Transverse colon (tissue), 4 donors: ENCODE data around the gene SETMAR. TPM values are rescaled to one million over a fixed set of nuclear protein-coding genes. Genes with fewer than 3 reads are reported as not detected.
"Not testable (repeated sequence)": the region's sequence is repeated elsewhere in the genome, so short reads cannot be mapped to it uniquely, and the experiment has no call there.

ENCODE experiments used
- DNase-seq: peaks from one replicate; pipeline ENCODE4 v3.0.0-alpha.2; 2019
- H3K27ac ChIP-seq, 4 donors: fragments of 200-600 bp; sonication (generic); 2 replicates each; pipeline ENCODE4 v1.5.1; 2016 to 2018; ENCODE audit warnings: inconsistent platforms in 4 of 4
- H3K27me3 ChIP-seq: fragments of 200-600 bp; sonication (generic); 2 replicates; pipeline ENCODE4 v1.5.1; 2017; ENCODE audit warnings: inconsistent platforms
- H3K36me3 ChIP-seq, 4 donors: fragments of 200-600 bp; sonication (generic); 2 replicates each; pipeline ENCODE4 v1.5.1; 2017 to 2019; ENCODE audit warnings: inconsistent platforms in 4 of 4
- H3K4me1 ChIP-seq, 4 donors: fragments of 200-600 bp; sonication (generic); 2 replicates each; pipeline ENCODE4 v1.5.1; 2017 to 2020; ENCODE audit warnings: inconsistent platforms in 4 of 4
- H3K4me3 ChIP-seq, 4 donors: fragments of 200-600 bp; sonication (generic); 1 replicate in 1 of 4; 2 replicates in 3 of 4; pipeline versions ENCODE4 v1.5.1 to v1.6.1; 2017 to 2019; ENCODE audit warnings: inconsistent platforms in 4 of 4
- H3K9me3 ChIP-seq, 2 donors: fragments of 200-600 bp; sonication (generic); 2 replicates each; pipeline ENCODE4 v1.5.1; 2017 to 2019; ENCODE audit warnings: inconsistent platforms in 2 of 2
- EP300 ChIP-seq: sonication (generic); formaldehyde crosslinking; IDR thresholded peaks from one replicate; pipeline ENCODE4 v1.6.1; 2017; ENCODE audit warnings: antibody characterized with exemption, low read depth
- POLR2A ChIP-seq: fragments of 450-650 bp; IDR thresholded peaks from one replicate; pipeline ENCODE4 v1.6.1; 2016; ENCODE audit warnings: antibody characterized with exemption, mild to moderate bottlenecking, moderate library complexity
- POLR2AphosphoS5 ChIP-seq, 3 donors: sonication (generic); formaldehyde crosslinking; IDR thresholded peaks; one replicate each; pipeline ENCODE4 v1.6.1; 2016; ENCODE audit warnings: antibody characterized with exemption in 3 of 3
- WGBS, 2 donors: methylation state at CpG; one replicate each; pipeline ENCODE4 v1.1.5; 2018; ENCODE audit warnings: low coverage in 1 of 2; 5-methylcytosine and 5-hydroxymethylcytosine counted together
- in situ Hi-C, 4 donors: fragments of 200-750 bp; cut with MboI; loops; one replicate each; pipeline versions ENCODE4 v1.15.0 to v1.15.1; 2017; ENCODE audit warnings: low sequenced_read_pairs in 3 of 4, low pct_ligation_motif_present in 1 of 4, low pct_unique_long_range_greater_than_20kb in 1 of 4
- intact Hi-C: fragments of 100-400 bp; cut with DNase I; formaldehyde crosslinking; loops from one replicate; pipeline ENCODE4 v1.15.1; 2023; ENCODE audit warnings: low total_unique reads
- total RNA-seq, 4 donors: library from RNA; depleted of rRNA; stranded (reverse); fragments of >200 nt; gene quantifications; one replicate each; pipeline ENCODE4 v1.1.0, GENCODE V29; 2016
- TF ChIP-seq, protein P1 (sequence below), 5 experiments: fragments of 200-600 bp in 3 of 5; fragments of 450-650 bp in 2 of 5; sonication (generic) in 3 of 5; IDR thresholded peaks; 1 replicate in 2 of 5; 2 replicates in 3 of 5; pipeline ENCODE4 v1.5.1; 2016 to 2017; ENCODE audit warnings: antibody characterized with exemption in 5 of 5, inconsistent platforms in 3 of 5, mild to moderate bottlenecking in 2 of 5, moderate library complexity in 1 of 5

The SETMAR gene
- total RNA-seq, 4 donors from 2014 or later = 12.0 to 30.7 (median 15.9) TPM

DNA sequence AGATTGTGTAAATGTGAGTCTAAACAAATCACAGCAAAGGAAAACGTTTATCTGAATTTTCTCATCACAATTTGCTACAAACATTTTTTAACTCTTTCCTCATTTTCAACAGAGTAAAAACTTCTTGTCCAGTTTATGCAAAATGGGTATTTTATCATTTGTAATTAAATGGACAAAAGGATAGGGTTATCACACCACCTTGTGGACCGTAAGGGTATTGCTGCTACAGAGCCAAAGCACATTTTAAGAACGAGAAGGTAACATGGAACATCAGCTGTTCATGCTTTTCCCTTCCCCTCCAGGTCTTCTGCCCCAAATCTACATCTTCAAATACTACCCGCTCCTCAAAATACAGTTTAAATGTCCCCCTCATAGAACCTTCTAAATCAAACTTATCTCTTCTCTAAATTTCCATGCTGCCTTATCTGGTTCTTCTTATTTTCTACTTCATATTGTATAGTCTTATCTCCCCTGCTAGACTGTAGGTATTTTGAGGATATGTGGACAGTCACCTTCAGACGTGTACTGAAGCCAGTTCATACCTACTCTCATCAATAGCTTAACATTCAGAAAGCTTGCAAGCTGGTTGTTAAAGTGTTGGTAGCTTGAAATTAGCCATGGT lies 12.8 kb upstream of the SETMAR start:
- in situ Hi-C loops = loop anchor here in 3 of 4 donors (10.0 kb wide), 2 partner anchors 1086 to 1096 kb away; no protein-coding TSS in a partner anchor

DNA sequence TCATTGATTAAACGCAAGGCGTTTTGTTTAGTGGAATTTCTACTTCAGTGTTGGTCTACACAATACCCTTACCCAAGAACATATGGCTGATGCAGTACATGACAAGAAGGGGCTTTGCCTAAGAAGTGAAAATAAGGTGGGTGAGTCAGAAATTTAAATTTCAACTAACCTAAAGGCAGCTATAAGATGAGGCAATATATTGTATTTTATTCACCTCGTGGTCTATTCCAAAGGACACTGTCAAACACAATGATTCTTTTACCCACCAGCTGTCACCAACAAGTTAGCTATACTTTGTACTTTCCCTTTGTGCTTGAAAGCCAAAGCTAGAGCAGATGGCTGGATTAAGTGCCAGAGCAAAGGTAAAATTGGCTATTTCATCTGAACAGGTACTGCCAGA lies 10.9 kb upstream of the SETMAR start:
- H3K4me3 ChIP-seq = no peak overlapping the region
- in situ Hi-C loops (loop anchor here in 3 of 4 donors (10.0 kb wide), 2 partner anchors 1088 to 1098 kb away; no protein-coding TSS in a partner anchor), intact Hi-C loops (loop anchor here (5.0 kb wide), 1 partner anchor 1090 kb away; no protein-coding TSS in a partner anchor)
- H3K9me3 ChIP-seq = no peaks in the 10 kb centered on the region
- no peaks in the 10 kb centered on the region for H3K4me1 ChIP-seq
- H3K36me3 ChIP-seq = no peaks in the 10 kb centered on the region
- no peak for TF ChIP-seq POLR2A
- no peak for TF ChIP-seq POLR2AphosphoS5 (IDR thresholded peaks at IDR 0.05)
- TF ChIP-seq, protein P1, sequence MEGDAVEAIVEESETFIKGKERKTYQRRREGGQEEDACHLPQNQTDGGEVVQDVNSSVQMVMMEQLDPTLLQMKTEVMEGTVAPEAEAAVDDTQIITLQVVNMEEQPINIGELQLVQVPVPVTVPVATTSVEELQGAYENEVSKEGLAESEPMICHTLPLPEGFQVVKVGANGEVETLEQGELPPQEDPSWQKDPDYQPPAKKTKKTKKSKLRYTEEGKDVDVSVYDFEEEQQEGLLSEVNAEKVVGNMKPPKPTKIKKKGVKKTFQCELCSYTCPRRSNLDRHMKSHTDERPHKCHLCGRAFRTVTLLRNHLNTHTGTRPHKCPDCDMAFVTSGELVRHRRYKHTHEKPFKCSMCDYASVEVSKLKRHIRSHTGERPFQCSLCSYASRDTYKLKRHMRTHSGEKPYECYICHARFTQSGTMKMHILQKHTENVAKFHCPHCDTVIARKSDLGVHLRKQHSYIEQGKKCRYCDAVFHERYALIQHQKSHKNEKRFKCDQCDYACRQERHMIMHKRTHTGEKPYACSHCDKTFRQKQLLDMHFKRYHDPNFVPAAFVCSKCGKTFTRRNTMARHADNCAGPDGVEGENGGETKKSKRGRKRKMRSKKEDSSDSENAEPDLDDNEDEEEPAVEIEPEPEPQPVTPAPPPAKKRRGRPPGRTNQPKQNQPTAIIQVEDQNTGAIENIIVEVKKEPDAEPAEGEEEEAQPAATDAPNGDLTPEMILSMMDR (IDR thresholded peaks at IDR 0.05) = no peak
- no peak for TF ChIP-seq EP300
- no peaks in the 10 kb centered on the region for H3K27me3 ChIP-seq
- whole genome bisulfite sequencing, 2 donors = 61 to 63% methylated on average over 3 of the region's 3 CpGs
- no peak overlapping the region for H3K27ac ChIP-seq
- DNase-seq = no peak

More for the DNA sequence above, 12.8 kb upstream of the SETMAR start:
- no peaks in the 10 kb centered on the region for H3K4me1 ChIP-seq
- H3K36me3 ChIP-seq = no peaks in the 10 kb centered on the region
- DNase-seq = peak; percentile 22
- no peak overlapping the region for H3K27ac ChIP-seq
- no peaks in the 10 kb centered on the region for H3K27me3 ChIP-seq
- no peaks in the 10 kb centered on the region for H3K9me3 ChIP-seq
- no peak for TF ChIP-seq POLR2AphosphoS5 (IDR thresholded peaks at IDR 0.05)
- TF ChIP-seq, protein P1 (IDR thresholded peaks at IDR 0.05) = peak; percentile 82 to 96 (median 90)
- intact Hi-C loops = loop anchor here (5.0 kb wide), 1 partner anchor 1088 kb away; no protein-coding TSS in a partner anchor
- WGBS, 2 donors = 4 to 11% methylated on average over 5 of the region's 5 CpGs
- H3K4me3 ChIP-seq = no peak overlapping the region

DNA sequence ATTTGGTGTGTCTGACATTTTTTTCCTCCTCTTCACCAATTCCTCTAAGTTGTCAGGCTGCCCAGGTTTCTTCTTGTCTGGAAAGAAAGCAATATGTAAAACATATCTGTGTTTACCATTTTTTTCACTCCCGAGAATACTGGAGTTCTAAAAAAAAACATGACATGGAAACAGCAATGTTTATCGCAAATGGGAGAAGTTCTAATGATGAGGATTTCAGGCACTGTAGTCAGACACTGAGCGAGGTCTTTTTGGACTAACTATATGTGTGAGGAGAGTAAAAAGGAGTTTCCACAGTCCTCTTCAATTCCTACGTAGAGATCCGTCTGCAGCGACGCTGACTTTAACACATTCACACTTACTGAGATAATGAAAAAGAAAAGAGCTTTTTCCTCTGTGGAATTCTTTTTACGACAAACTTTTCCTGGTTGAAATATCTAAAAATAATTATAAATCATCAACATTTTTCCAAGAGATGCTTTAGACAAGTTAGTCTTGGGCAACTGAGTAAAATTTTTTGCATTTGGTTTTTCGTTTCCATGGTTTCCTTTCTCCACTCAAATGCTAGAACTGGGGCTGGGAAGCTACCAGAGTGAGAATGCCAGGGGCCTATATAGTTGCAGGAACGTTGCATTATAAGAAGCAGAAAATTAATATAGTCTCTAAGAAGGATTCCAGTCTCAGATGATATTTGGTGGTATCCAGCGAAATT lies 8.4 kb upstream of the SETMAR start:
- no peak for DNase-seq
- WGBS, 2 donors = 88 to 89% methylated on average over 11 of the region's 11 CpGs
- Histone ChIP-seq H3K9me3 (no peaks in the 10 kb centered on the region), H3K27ac (no peak overlapping the region), H3K36me3 (no peaks in the 10 kb centered on the region), H3K4me1 (no peaks in the 10 kb centered on the region), H3K27me3 (no peaks in the 10 kb centered on the region), H3K4me3 (no peak overlapping the region)
- no peak for TF ChIP-seq EP300
- intact Hi-C loops (loop anchor here (5.0 kb wide), 1 partner anchor 1092 kb away; no protein-coding TSS in a partner anchor), in situ Hi-C loops (loop anchor here in 3 of 4 donors (10.0 kb wide), 2 partner anchors 1090 to 1100 kb away; no protein-coding TSS in a partner anchor)

DNA sequence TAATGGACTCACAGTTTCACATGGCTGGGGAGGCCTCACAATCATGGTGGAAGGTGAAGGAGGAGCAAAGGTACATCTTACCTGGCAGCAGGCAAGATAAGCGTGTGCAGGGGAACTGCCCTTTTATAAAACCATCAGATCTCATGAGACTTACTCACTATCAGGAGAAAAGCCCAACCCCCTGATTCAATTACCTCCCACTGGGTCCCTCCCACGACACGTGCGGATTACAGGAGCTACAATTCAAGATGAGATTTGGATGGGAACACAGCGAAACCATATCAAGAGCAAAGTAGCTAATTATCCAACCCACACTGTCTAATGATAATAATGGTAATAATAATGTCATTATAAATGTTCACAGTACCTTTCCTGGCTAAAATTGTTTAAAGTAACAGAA lies 6.7 kb upstream of the SETMAR start:
- H3K4me3 ChIP-seq, DNase-seq, intact Hi-C loops, H3K36me3 ChIP-seq, H3K4me1 ChIP-seq, H3K27me3 ChIP-seq, H3K9me3 ChIP-seq, H3K27ac ChIP-seq: not testable (repeated sequence)
- in situ Hi-C loops = loop anchor here in 3 of 4 donors (10.0 kb wide), 2 partner anchors 1092 to 1102 kb away; no protein-coding TSS in a partner anchor
- 90 to 100% methylated on average over 1 to 5 of the region's 5 CpGs for WGBS, 2 donors

DNA sequence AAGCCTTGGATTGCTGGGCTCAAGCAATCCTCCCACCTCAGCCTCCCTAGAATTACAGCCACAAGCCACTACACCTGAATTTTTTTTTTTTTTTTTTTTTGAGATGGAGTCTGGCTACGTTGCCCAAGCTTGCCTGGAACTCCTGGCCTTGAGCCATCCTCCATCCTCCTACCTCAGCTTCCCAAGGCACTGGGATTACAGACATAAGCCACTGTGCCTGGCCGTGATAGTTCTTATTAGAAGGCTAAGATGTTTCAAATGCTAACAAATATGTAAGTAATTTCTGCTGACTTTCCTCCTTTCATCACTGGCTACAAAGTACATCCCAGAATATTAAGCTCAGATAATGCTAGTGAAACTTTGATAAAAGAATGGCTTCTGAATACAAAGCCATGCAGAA lies 5.7 kb upstream of the SETMAR start:
- H3K27me3 ChIP-seq = no peaks in the 10 kb centered on the region
- no peaks in the 10 kb centered on the region for H3K36me3 ChIP-seq
- H3K4me3 ChIP-seq = no peak overlapping the region
- 79 to 100% methylated on average over 1 to 2 of the region's 2 CpGs for WGBS, 2 donors
- no peak overlapping the region for H3K27ac ChIP-seq
- H3K4me1 ChIP-seq = no peaks in the 10 kb centered on the region
- intact Hi-C loops = no loop called here
- in situ Hi-C loops = loop anchor here in 3 of 4 donors (10.0 kb wide), 2 partner anchors 1093 to 1103 kb away; no protein-coding TSS in a partner anchor
- no peaks in the 10 kb centered on the region for H3K9me3 ChIP-seq
- DNase-seq = no peak
- no peak for TF ChIP-seq EP300
- TF ChIP-seq POLR2A = no peak
- TF ChIP-seq, protein P1 (IDR thresholded peaks at IDR 0.05) = no peak
- no peak for TF ChIP-seq POLR2AphosphoS5 (IDR thresholded peaks at IDR 0.05)
